SHP77 (cell line): ENCODE data around the gene BTBD2.

Experiments
- DNase-seq, 2 experiments: peaks; one replicate each; lab custom pipeline; 2025; lab: John Stamatoyannopoulos, UW

BTBD2 gene

DNA sequence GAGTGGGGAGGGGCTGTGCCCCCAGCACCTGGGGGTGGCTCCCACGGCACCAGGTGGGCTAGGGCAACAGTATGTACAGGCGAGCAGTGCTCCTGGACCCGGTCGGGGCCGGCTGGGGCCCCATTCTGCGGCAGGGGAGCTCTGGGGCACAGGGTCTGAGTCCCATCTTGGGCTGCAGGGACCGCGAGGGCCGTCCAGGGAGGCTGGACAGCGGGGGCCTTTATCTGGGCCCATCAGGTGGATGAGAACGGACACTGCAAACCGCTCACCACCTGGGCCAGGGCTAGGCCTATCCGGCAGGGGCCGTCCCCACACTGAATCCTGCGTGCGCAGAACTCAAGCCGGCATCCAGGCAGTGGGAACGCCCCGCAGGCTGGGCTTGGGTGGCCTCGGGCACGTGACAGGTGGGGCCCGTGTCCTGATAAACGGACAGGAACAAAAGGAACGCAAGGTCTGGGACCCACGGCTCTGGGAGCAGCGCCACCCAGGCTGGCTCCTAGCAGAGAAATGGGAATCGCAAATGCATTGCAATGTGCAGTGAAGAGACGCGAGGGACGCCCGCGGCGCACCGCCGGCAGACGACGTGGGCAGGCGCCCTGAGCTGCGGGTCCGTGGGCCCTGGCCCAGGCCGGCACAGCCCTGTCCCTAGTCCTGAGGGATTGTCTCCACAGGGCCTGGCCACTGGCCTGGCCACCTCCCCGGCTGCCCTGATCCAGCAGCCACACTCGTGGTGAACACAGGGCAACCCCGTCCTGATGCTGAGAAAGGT is 29.7 kb downstream of the BTBD2 start:
- DNase-seq: no peak

DNA sequence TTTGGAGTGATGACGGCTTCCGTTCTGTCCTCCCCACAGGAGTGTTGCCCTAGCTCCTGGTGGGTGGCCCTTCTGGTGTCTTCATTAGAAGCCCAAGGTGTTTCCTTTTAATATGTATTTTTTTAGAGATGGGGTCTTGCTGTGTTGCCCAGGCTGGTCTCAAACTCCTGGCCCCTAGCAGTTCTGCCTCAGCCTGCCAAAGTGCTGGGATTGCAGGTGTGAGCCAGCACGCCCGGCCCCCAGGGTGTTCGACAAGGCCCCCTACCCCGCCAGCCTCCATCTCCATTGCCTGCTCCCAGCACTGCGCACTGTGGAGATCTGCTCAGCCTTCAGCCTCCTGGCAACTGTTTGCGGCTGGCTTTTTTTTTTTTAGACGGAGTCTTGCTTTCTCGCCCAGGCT is 31.2 kb downstream of the BTBD2 start:
- no peak for DNase-seq

DNA sequence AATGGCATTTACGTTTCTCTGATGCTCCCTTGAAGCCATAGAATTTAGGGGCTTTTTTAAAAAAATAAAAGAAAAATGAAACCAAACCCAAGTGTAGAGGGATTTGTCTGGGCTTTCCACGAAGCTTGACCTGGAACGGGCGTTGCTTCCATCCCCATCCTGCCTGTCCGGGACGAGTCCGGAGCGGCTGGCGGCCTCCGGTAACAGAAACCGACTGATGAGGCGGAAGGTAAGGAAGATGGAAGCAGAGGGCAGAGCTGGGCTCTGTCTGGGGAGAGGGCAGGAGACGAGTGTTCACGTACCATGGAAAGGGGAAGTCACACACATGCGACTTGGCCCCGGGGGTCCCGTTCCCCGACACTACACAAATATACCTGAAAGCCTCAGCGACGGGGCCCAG is 34.3 kb downstream of the BTBD2 start:
- no peak for DNase-seq

DNA sequence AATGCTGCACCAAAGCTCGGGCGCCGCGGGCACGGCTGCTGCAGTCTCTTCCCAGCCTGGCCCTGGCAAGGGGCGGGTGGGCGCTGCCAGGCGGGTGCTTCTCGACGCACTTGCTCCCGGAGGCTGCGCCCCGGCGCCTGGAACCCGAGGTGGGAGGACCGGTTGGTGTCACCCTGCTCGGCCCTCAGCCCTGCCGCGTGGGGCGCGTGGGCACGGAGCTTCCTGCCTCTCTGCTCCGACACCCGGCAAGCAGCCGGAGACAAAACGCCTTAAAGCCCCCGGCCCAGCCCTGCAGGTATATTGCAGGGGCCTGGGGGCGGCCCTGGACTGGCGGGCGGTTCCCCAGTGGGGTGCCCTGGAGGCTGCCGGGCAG is 34.7 kb downstream of the BTBD2 start:
- DNase-seq: no peak

DNA sequence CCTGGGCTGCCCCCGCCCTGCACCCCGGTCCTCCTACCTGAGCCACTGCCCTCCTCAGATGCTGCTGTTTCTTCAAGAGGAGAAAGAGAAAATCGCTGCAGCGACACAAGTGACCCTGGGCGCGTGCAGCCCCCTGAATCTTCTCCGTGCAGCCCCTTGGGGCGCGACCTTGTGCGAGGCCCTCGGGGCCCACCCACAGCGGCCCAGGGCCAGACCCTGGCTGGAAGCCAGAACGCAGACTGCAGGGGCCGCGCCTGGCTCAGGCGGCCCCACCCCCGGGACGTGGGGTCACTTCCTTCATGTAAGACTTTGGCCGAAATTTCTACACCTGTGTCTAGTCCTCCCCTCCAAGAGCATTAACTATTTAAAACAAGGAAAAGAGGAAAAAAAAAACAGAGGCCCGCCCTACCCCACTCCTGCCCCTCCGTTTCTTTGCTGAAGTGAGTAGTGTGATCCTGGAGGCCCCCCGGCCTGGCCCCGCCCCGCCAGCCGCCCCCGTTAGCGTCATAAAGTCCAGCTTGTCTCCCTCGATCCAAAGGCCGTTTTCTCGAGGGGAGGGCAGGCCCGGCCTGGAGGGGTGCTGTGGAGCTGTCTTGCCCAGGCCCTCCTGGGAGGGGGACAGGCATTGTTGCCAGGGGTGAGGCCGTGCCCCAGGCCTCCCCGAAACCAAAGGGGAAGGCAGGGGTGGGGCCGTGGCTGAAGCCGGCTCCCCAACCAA is 35.3 kb downstream of the BTBD2 start:
- DNase-seq: no peak

DNA sequence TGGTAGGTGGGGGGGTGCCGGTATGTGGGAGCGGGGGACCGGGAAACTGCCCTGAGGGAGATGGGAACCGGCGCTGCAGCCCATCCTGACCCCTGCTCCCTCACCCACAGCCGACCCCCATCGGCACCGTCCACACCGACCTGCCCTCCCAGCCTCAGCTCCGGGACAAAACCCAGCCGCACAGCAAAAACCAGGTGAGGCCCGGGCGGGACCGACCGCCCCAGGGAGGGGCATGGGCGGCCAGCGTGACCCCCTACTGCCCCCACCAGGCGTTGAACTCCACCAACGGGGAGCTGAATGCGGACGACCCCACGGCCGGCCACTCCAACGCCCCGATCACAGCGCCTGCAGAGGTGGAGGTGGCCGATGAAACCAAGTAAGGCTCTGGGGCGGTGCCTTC is 35.9 kb downstream of the BTBD2 start:
- no peak for DNase-seq

DNA sequence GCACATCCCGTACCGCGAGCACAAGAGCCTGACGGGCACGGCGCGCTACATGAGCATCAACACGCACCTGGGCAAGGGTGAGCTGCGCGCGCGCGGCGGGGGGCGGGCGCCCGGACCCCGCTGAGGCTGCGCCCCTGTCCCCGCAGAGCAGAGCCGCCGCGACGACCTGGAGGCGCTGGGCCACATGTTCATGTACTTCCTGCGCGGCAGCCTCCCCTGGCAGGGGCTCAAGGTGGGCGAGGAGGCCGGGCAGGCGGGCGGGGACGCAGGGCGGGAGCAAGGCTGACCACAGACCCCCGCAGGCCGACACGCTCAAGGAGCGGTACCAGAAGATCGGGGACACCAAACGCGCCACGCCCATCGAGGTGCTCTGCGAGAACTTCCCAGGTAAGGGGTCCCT is 36.5 kb downstream of the BTBD2 start:
- DNase-seq: no peak

DNA sequence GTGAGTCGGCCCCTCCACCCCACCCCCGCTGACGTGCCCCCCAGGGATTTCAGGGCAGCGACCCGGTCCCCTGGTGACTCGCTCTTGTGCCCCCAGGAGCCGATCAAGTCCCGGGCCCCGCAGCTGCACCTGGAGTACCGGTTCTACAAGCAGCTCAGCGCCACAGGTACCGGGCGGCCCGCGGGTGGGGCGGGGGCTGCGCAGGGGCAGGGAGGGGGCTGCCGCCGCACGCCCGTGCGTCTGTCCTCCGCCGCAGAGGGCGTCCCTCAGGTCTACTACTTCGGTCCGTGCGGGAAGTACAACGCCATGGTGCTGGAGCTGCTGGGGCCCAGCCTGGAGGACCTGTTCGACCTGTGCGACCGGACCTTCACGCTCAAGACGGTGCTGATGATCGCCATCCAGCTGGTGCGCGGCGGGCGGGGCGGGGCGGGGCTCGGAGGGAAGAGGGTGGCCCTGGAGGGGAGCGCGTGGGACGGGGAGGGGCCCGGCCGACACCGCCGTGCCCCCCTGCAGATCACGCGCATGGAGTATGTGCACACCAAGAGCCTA is 37.1 kb downstream of the BTBD2 start:
- DNase-seq: no peak

DNA sequence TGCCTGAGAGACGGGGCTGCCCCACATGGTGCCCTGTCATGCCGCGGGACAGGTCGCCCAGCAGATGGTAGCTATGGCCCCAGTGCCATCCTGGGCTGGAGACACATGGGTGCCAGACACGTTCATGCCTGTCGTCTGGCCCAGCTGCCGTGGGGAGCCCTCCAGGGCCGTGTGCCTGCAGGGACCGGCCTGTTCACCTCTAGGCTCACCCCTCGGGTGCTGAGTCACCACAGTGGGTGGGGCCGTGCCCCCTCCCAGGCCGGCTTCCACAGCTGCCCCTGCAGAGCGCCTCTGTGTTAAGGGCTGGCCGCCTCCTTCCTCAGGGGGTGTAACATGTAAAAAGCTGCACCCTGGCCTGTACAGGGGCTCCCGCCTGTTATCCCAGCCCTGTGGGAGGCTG is 38.4 kb downstream of the BTBD2 start:
- no peak for DNase-seq

DNA sequence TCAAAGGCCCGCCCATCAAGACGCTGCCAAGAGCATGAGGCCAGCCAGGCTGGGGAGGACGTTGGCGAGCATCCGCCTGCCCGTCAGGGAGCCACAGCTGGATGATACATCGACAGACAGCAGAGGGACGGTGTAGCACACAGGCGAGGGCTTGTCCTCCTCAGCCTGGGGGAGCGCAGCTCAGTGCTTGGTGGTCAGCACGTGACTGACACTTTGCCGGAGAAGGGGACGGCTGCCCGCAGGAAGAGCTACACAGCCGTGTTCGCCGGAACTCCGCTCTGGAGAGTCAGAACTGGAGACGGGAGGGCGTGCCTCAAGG is 40.4 kb downstream of the BTBD2 start:
- DNase-seq: no peak

DNA sequence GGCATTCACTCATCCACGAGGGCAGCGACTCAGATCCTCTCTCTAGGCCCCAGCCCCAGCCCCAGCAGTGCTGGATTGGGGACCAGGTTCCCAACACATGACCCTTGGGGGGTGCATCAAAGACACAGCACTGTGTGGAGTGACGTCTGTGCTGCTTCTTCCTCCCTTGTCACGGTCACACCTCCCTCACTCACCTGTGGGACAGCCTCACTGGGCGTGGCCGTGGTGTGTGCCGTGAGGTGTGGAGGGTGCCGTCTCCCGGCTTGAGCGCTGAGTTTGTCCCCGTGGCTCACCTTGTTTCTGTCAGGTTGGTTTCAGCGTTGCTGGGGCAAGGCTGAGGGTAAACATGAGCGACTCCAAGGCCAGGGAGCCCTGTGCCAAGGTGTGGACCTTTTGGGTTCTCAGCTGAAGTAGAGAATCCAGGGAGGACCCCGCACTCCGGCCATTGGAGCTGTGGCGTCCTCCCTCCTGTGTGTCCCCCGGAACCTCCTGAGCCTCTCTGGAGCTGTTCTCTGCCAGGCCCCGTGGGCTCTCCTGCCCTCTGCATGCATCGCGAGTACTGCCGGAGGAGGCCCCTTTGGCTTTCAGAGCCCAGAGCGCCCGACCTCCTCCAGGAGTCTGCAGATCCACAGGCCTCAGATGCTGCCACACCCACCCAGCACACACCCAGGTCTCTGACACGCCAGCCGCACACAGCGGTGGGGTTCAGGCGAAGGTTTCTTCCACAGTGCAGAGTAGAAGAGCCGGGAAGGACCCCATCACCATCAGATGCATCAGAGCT is 40.9 kb downstream of the BTBD2 start:
- no peak for DNase-seq

DNA sequence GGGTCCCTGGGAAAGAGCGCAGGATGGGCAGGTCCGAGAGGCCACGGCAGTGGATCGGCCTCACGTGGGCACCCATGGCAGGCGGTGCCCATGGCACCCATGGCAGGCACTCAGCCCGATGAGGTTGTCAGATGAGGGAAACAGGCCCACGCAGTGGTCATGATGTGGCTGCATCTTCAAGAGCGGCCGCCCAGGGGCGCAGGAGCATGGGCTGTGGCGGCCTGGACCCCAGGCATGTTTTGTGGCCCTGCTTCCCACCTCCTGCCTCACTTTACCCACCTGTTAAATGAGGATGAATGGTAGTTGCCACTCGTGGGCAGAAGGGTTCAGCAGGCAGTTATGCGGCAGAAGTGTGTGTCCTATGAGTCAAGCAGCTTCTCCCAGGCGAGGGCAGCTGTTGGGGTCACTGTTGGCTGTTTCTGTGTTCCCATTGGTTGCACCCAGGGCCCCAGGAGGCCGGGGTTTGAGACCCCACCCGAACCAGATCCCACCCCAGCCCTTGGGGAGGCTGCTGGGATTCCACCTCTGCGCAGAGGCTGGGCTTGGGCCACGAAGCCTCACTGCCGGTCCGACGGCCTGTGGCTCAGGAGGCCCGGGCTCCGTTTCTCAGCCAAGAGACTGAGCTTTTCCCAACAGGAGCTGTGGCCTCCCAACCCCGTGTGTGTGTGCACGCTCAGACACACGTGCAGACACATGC is 44.6 kb downstream of the BTBD2 start:
- no peak for DNase-seq

DNA sequence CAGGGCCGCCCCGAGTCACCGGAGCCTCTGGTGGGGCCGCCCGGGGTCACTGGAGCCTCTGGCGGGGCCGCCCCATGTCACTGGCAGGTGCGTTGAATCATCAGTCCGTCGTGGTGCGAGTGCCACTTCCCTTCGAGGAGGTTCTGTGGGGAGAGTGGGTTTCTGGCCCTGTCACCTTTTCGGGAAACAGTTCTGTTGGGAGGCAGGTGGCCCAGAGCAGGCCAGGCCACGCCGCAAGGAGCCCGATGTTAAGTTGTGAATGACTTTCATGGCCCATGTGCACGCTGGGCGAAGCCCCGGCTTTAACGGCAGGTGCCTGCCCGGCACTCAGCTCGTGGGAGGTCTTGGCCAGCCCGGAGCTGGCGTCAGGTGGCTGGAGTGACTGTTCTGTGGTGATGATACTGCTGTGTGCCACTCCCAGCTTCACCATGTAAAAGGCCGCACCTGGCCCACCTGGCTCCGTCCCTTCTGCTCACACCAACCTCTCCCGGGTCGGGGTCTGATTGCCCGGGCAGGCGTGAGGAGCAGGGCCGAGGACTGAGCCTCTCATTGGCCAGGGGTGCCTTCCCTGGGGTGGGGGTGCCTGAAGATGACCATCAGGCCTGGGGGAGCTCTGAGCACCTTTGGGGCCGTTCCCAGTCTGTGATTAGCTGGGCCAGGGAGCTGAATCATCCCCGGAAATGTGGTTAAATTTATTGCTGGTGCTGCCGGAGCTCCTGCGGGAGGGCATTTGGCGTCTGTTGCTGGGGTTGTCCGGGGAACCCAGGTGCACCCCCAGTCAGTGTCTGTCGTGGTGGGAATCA is 45.3 kb downstream of the BTBD2 start:
- DNase-seq: no peak

DNA sequence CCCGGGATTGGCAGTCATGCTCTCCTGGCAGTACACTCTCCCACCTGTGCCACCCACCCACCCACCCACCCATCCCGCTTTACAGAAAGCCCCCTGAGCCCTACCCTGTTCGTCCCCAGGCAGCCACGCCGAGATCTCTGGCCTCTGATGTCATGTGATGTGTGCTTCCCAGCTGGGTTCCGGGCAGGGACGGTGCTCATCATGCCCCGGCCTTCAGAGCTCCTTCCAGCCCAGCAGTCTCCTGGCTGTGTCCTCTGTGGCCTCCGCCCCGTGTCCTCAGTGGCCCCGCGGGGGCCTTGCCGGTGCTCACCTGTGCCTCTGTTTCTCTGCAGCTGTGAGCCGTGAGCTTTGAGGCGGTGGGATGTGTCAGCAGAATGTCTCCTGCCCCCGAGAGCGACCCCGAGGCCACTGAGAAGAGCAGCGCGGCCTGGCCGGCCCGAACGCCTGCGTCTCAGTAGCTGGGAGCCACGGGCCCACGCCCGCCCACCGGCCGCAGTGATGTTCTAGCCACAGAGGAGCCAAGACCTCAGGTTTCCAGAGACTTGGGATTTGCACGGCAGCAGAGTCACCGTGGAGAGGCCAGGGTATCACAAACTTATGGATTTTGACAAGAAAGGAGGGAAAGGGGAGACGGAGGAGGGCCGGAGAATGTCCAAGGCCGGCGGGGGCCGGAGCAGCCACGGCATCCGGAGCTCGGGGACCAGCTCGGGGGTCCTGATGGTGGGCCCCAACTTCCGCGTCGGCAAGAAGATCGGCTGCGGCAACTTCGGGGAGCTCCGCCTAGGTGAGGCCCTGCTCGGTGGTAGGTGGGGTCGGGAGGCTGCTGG is 46.1 kb downstream of the BTBD2 start:
- DNase-seq: no peak

DNA sequence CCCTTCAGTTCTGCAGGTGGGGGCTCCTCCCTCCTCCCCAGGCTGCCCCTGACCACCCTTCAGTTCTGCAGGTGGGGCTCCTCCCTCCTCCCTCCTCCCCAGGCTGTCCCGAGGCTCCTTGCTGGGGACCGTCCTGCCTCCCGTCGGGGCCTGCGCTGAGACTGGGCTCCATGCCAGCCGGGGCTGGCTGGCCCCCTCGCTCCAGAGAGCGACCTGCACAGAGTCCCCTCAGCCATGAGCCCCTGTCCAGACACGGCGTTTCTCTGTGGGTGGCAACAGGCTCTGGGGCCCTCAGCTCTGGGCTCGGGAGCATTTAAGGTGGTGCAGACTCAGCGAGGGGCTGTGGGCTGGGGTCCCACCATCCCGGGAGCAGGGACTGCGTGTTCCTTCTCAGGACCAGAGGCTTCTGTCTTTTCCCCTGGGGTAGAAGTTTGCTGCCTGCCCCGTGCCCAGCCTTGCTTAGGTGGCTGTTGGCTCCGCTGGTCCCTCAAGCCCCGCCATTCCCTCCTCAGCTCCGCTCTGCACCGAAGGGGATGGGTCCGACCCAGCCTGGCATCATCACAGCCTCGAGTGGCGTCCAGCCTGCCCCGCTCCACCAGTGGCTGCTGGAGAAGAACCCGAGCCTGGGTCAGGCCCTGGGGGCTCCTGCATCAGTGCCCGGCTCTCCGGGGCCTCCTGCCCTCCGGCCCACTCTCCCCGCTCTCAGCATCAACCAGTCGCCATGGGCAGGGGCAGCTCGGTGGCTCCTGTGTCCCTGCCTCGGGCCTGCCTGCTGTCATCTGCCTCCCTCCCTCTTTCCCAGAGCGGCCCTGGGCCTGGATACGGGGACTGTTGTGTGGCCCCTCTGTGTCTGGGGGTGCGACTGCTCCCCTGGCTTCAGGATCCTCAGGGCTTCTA is 47.0 kb downstream of the BTBD2 start:
- DNase-seq: no peak

DNA sequence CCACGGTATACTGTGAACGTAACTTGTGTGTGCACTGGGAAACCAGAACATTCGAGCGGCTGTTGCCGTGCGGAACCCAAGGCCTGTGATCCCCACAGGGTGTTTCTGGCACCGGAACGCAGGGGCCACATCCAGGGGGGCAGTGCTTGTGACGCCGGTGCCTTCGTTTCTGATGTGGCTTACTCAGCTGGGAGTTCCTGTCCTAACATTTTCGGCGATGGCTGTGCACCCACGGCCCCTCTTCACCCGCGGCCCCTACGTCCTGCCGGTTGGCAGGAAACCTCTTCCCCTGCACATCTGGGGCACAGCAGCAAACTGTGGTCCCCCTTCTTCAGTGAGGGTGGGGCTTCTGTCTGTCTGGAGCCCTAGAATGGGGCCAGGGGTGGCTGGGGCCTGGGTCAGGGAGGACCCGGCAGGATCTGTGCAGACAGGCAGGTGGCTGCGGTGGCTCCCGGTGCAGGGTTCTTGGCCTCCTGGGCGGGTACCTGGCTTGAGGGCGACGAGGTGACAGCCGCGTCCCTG is 48.4 kb downstream of the BTBD2 start:
- no peak for DNase-seq

DNA sequence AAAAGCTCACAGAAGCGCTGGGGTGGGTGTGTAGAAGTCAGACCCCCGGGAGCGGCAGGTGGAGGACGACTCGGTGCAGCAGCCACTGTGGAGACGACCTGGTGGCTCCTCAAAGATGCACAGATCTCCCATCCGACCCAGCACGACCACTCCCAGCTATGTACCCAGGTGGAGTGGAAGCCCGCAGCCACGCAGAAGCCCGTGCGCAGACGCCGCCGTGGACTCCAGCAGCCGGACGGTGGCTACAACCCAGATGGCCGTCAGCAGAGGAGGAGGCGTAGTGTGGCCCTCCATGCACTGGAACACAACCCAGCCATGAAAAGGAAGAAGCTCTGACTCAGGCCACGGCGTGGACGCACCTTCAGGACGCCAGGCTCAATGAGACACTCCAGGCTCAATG is 52.8 kb downstream of the BTBD2 start:
- DNase-seq: no peak

DNA sequence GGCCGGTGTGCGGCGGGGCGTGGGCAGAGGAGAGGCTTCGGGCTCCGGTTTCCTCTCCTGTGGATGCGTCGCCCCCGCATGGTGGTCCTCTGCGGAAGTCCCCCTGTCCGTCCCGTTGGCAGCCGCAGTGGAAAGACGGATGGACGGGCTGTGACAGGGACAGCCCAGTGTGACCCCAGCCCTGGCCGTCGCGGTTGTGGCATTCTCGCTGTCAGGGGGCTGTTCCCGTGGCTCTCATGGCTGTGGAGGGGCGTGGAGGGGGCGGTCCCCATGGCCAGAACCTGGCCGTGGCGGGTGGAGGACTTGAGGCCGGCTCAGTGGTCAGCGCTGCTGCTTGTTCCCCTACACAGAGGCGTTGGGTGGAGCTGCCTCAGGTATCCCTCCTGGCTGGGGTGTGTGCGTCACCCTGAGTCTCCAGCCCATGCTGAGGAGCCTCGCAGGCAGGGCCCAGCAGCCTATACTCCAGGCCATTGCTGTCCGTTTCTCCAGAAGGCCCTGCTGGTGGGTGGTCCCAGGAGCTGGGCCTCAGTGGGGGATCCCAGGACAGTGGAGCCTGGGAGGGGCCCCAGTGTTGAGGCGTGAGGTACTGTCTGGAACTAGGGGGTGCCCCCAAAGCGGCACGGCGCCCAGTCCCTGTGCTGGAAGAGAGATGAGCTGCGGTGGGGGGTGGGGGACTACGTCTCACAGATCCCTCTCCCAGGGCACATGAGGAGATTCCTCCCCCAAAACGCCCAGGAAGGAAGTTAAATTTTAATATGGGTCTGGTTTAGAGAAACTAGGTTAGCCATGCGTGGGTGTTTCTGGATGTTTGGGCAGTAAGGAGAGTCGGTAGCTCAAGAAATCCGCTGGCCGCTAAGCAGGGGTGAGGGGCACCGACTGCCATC is 54.3 kb downstream of the BTBD2 start:
- DNase-seq: no peak
